ENCODE data around the gene CFAP53.

The CFAP53 gene

DNA sequence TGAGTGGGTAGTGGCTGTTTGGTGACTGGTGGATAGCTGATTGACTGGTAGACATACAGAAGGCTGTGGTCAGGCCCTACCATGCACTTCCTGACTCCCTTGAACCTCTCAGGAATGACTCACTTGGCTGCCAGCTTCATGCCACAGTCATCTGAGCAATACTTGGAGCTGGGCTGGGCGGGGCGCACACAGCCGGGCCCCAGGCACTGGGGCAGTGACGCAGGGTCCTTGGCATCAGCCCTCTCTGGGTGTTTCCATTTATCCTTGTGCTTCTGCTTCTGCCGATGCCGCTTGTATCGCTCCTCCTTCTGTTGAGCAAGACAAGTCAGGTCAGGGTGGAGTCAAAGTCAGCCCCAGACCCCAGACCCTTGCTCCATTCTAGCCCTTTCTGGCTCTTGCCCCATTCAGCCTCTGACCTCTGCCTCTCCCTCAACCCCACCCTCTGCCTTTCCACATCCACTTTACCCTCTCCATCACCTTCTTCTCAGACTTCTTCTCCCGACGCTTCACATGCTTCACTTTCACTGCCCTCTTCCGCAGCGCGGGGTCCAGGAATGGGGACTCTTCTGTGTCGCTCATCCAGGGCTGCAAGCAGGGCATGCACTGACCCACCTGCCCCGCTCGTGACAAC is 18.1 kb upstream of the CFAP53 start:
- TF ChIP-seq CTCF (IDR thresholded peaks at IDR 0.05; ENCODE audit: borderline replicate concordance, control extremely low read depth, extremely low read depth, insufficient read depth, missing control alignments), result no peak
- in situ Hi-C loops (cut with MboI; ENCODE audit: low sequenced_read_pairs, unreplicated experiment), result loop anchor here (10.0 kb wide), 1 partner anchor 70 kb away; no protein-coding TSS in a partner anchor
- no peak for DNase-seq (ENCODE audit: low spot score)

DNA sequence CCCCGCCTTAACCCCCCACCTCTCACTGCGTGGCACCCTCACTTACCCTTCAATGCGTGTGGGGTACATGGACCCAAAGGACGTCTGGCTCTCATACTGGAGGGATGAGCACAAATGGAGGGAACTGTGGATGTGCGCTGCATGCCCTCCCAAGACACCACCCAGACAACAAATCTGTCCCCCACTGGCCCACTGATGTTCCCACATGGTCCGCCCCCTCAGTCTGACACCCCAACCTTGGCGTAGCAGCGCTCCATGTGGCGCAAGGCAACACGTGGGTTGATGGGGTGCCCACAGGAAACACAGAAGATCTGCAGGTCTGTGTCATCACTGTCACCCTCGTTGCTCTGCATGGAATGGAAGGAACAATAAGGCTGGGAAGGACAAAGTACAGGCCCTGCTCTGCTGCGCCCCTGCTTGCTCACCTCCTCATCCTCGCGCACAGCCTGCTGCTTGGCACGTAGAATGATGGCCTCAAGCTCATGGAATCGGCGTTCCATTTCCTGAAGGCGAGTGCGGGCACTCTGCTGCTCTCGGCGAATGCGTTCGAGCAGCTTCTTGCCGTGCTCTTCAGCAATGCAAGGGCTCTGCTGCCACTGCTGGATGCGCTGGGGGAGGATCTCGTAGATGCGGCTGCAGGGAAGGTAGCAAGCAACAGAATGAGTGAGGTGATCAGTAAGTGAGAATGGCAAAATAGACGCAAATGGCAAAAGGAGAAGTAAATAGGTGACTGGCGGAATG is 17.3 kb upstream of the CFAP53 start:
- TF ChIP-seq CTCF (IDR thresholded peaks at IDR 0.05; ENCODE audit: borderline replicate concordance, control extremely low read depth, extremely low read depth, insufficient read depth, missing control alignments), result no peak
- no peak for DNase-seq (ENCODE audit: low spot score)
- in situ Hi-C loops (cut with MboI; ENCODE audit: low sequenced_read_pairs, unreplicated experiment), result loop anchor here (10.0 kb wide), 1 partner anchor 71 kb away; no protein-coding TSS in a partner anchor

DNA sequence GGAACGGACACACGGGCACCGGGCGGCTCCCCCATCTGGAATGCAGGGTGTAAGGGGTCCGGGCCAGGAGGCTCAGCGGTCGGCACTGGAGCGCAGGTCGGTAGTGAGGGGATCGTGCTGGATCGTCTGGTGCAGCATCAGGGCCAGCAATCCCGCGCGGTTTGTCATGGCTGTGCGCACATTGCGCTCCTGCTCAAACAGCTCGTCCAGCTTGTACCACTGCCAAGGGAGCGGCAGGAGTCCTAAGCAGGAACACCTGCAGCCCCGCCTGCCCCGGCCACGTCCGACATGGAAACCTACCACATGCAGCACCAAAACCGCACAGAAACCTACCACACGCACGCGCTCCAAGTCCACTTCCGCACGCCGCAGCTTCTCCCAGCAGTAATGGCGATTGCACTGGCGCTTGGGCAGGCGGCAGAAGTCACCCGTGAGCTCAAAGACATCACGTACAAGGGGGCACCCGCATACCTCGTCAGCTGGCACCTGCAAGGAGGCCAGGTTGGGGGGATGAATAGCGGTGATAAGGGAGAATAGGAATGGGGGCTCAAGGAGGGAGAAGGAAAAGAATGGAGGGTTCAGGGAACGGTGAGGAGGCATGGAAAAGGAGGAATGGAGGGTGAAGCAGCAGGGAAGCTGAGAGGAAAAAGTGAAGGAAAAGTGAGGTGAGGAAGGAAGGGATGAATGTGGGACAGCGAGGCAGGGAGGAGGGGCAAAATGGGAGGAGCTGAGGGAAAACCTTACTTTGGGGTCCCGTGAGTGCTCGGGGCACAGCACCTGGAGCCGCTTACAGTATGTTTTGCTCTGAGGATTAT is 16.4 kb upstream of the CFAP53 start:
- DNase-seq (ENCODE audit: low spot score), result no peak
- no peak for TF ChIP-seq CTCF (IDR thresholded peaks at IDR 0.05; ENCODE audit: borderline replicate concordance, control extremely low read depth, extremely low read depth, insufficient read depth, missing control alignments)
- in situ Hi-C loops (cut with MboI; ENCODE audit: low sequenced_read_pairs, unreplicated experiment), result loop anchor here (10.0 kb wide), 1 partner anchor 72 kb away; no protein-coding TSS in a partner anchor

- no peak for TF ChIP-seq CTCF (IDR thresholded peaks at IDR 0.05; ENCODE audit: borderline replicate concordance, control extremely low read depth, extremely low read depth, insufficient read depth, missing control alignments)
- DNase-seq (ENCODE audit: low spot score), result no peak
- in situ Hi-C loops (cut with MboI; ENCODE audit: low sequenced_read_pairs, unreplicated experiment), result loop anchor here (10.0 kb wide), 1 partner anchor 73 kb away; no protein-coding TSS in a partner anchor
These were observed 15.8 kb upstream of the CFAP53 start for GRCh38 chr18:50281972-50282520.

- in situ Hi-C loops (cut with MboI; ENCODE audit: low sequenced_read_pairs, unreplicated experiment), result loop anchor here (10.0 kb wide), 1 partner anchor 73 kb away; no protein-coding TSS in a partner anchor
- no peak for TF ChIP-seq CTCF (IDR thresholded peaks at IDR 0.05; ENCODE audit: borderline replicate concordance, control extremely low read depth, extremely low read depth, insufficient read depth, missing control alignments)
- DNase-seq (ENCODE audit: low spot score), result peak; percentile 98
These were observed 15.1 kb upstream of the CFAP53 start, which contains the start of gene MBD1 for GRCh38 chr18:50281295-50281971. TSS of gene MBD1 (minus strand) at chr18:50281523. CDS start at chr18:50279992, 1,531 bp downstream.

All from GM13976 (cell line).